Peyer's patch (tissue), 4 donors: ENCODE results near the gene RNF44.
A peak's percentile ranks its signal among the peaks of the same experiment; 100 is the strongest.

Source experiments
- POLR2A ChIP-seq, 2 donors: fragments of 450-650 bp; IDR thresholded peaks; one replicate each; pipeline ENCODE4 v1.5.1; 2017; ENCODE audit warnings: antibody characterized with exemption in 2 of 2, mild to moderate bottlenecking in 2 of 2, moderate library complexity in 2 of 2
- TF ChIP-seq, protein P1 (sequence below), 6 experiments: fragments of 450-650 bp in 4 of 6; fragments of 200-600 bp in 2 of 6; sonication (generic) in 1 of 6; IDR thresholded peaks; one replicate each; pipeline ENCODE4 v1.5.1; 2017 to 2019; ENCODE audit warnings: antibody characterized with exemption in 6 of 6, mild to moderate bottlenecking in 3 of 6, moderate library complexity in 1 of 6

GRCh38 chr5:176548967-176549444 is 11.8 kb upstream of the RNF44 start, which contains the start of gene CDHR2:
- TF ChIP-seq, protein P1, sequence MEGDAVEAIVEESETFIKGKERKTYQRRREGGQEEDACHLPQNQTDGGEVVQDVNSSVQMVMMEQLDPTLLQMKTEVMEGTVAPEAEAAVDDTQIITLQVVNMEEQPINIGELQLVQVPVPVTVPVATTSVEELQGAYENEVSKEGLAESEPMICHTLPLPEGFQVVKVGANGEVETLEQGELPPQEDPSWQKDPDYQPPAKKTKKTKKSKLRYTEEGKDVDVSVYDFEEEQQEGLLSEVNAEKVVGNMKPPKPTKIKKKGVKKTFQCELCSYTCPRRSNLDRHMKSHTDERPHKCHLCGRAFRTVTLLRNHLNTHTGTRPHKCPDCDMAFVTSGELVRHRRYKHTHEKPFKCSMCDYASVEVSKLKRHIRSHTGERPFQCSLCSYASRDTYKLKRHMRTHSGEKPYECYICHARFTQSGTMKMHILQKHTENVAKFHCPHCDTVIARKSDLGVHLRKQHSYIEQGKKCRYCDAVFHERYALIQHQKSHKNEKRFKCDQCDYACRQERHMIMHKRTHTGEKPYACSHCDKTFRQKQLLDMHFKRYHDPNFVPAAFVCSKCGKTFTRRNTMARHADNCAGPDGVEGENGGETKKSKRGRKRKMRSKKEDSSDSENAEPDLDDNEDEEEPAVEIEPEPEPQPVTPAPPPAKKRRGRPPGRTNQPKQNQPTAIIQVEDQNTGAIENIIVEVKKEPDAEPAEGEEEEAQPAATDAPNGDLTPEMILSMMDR (IDR thresholded peaks at IDR 0.05) = no peak
- peak; percentile 89 to 96 for TF ChIP-seq POLR2A (IDR thresholded peaks at IDR 0.05)
